ENCODE results near the gene CIAO3. TPM values are rescaled to one million over a fixed set of nuclear protein-coding genes. Genes with fewer than 3 reads are reported as not detected.

Gene CIAO3
- total RNA-seq, 1 experiment from 2014 or later: 50.9 TPM

GRCh38 chr16:719815-720446 is 20.9 kb downstream of the CIAO3 start:
- peaks cover 16% of the 10 kb centered on the region for H3K4me1 Mint-ChIP-seq
- no peaks in the 10 kb centered on the region; the same call in 1 of the 2 replicates for H3K36me3 Mint-ChIP-seq
- POLR2A ChIA-PET: interaction anchor here (0.7 to 2.9 kb wide), 13 partner anchors 8 to 90 kb away, joined by 3 to 10 read pairs (median 3); partner anchors contain the start of genes CIAO3, RHOT2, STUB1 and WDR24
- no peak for DNase-seq (ENCODE audit: low spot score)
- no peak for ATAC-seq
- CTCF ChIA-PET: interaction anchor here (0.6 to 2.8 kb wide), 22 partner anchors 8 to 426 kb away, joined by 3 to 22 read pairs (median 5); partner anchors contain the start of genes CHTF18, GNG13, JMJD8 and RHBDL1
- peaks cover 15% of the 10 kb centered on the region for H3K27me3 Mint-ChIP-seq (ENCODE audit: low read depth)
- no peaks in the 10 kb centered on the region for H3K9me3 Mint-ChIP-seq
- TF ChIP-seq PRRX2 (CRISPR knock-in tag; IDR thresholded peaks at IDR 0.05) (no peak), ZNF416 (CRISPR knock-in tag; IDR thresholded peaks at IDR 0.05) (no peak), CREM (CRISPR knock-in tag; IDR thresholded peaks at IDR 0.05) (no peak), EMX1 (CRISPR knock-in tag; IDR thresholded peaks at IDR 0.05) (no peak), CREB1 (CRISPR knock-in tag; IDR thresholded peaks at IDR 0.05) (no peak), E2F1 (CRISPR knock-in tag; IDR thresholded peaks at IDR 0.05) (no peak), IRF1 (CRISPR knock-in tag; IDR thresholded peaks at IDR 0.05) (no peak), NR3C1 (CRISPR knock-in tag; conservative IDR thresholded peaks at IDR 0.05; ENCODE audit: low read depth) (no peak), AR (CRISPR knock-in tag; IDR thresholded peaks at IDR 0.05) (no peak), JAZF1 (CRISPR knock-in tag; IDR thresholded peaks at IDR 0.05) (no peak), TP53 (CRISPR knock-in tag; IDR thresholded peaks at IDR 0.05) (no peak), NR2C2 (CRISPR knock-in tag; IDR thresholded peaks at IDR 0.05) (no peak), SP1 (CRISPR knock-in tag; conservative IDR thresholded peaks at IDR 0.05) (no peak)
- TF ChIP-seq, protein P1, sequence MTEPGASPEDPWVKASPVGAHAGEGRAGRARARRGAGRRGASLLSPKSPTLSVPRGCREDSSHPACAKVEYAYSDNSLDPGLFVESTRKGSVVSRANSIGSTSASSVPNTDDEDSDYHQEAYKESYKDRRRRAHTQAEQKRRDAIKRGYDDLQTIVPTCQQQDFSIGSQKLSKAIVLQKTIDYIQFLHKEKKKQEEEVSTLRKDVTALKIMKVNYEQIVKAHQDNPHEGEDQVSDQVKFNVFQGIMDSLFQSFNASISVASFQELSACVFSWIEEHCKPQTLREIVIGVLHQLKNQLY (CRISPR knock-in tag; IDR thresholded peaks at IDR 0.05): no peak
- H3K27ac Mint-ChIP-seq: peak overlapping the region; percentile 63
- H3K4me3 Mint-ChIP-seq: peak overlapping the region; percentile 74

DNA sequence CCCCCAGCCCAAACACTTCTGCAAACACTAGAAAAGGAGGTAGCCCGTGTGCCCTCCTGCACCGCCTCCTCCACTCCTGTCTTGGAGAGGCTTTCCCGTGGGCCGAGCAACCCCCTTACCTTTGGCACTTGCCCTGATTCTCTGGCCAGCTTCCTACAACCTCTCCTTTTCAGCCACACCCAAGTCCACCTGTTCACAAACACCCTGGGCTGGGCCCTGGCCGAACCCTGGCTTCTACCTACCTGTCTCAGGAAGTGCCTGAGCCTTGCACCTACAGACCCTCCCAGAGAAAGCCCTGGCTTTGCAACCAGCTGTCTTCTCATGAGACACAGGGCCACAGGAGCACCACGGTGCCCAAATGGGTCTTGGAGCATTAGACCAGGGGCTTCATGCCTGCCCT is 21.9 kb downstream of the CIAO3 start:
- CTCF ChIA-PET: interaction anchor here (1.5 to 2.8 kb wide), 4 partner anchors 9 to 66 kb away, joined by 7 to 19 read pairs (median 10); partner anchors contain the start of gene RHBDL1
- DNase-seq (ENCODE audit: low spot score): no peak
- POLR2A ChIA-PET: no interaction called here
- no peak for ATAC-seq
- no peaks in the 10 kb centered on the region for H3K9me3 Mint-ChIP-seq
- peak overlapping the region; percentile 45 for H3K4me3 Mint-ChIP-seq
- no peak overlapping the region for H3K27ac Mint-ChIP-seq
- H3K36me3 Mint-ChIP-seq: no peaks in the 10 kb centered on the region; the same call in 1 of the 2 replicates
- peaks cover 22% of the 10 kb centered on the region for H3K27me3 Mint-ChIP-seq (ENCODE audit: low read depth)
- TF ChIP-seq ELF4 (CRISPR knock-in tag; IDR thresholded peaks at IDR 0.05; ENCODE audit: low read depth): no peak
- no peak for TF ChIP-seq CREB1 (CRISPR knock-in tag; IDR thresholded peaks at IDR 0.05)
- TF ChIP-seq NR2C2 (CRISPR knock-in tag; IDR thresholded peaks at IDR 0.05): no peak
- no peak for TF ChIP-seq GRHL2 (CRISPR knock-in tag; IDR thresholded peaks at IDR 0.05; ENCODE audit: insufficient replicate concordance, severe bottlenecking)
- no peak for TF ChIP-seq ETV6 (CRISPR knock-in tag; IDR thresholded peaks at IDR 0.05)
- H3K4me1 Mint-ChIP-seq: peaks cover 16% of the 10 kb centered on the region

DNA sequence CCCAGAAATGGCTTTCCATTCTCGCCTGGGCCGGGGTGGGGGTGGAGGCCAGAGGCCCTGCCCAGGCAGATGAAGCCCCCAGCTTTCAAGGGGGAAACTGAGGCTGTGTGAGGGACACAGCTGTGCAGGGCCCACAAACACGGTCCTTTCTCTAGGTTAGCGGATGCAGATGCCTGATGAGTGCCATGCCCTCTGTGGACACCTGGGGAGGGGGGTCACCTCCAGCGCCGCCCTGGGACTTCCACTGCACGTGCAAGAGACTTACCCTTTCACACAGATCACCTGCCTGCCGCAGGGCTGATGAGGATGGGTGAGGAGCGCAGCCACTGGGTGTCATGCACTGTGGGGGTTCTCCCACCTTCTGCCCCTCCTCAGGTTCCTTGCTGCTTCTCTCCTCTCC is 22.4 kb downstream of the CIAO3 start:
- POLR2A ChIA-PET: no interaction called here
- DNase-seq (ENCODE audit: low spot score): no peak
- no peak overlapping the region for H3K27ac Mint-ChIP-seq
- no peak for ATAC-seq
- H3K36me3 Mint-ChIP-seq: no peaks in the 10 kb centered on the region; the same call in 1 of the 2 replicates
- TF ChIP-seq EMX1 (CRISPR knock-in tag; IDR thresholded peaks at IDR 0.05) (0 out of 2 replicates have a peak, but pooled peaks have one; percentile 7), ZNF232 (CRISPR knock-in tag; IDR thresholded peaks at IDR 0.05) (no peak)
- peaks cover 16% of the 10 kb centered on the region for H3K4me1 Mint-ChIP-seq
- CTCF ChIA-PET: no interaction called here
- H3K9me3 Mint-ChIP-seq: no peaks in the 10 kb centered on the region
- H3K4me3 Mint-ChIP-seq: no peak overlapping the region
- H3K27me3 Mint-ChIP-seq (ENCODE audit: low read depth): peaks cover 27% of the 10 kb centered on the region
